LNCaP clone FGC (cell line): Measurements from ENCODE around the gene ENHO.

Experiments used
- DNase-seq: peaks from one replicate; pipeline ENCODE4 v3.0.0-alpha.2; 2011; ENCODE audit warnings: low read depth
- H3K4me3 ChIP-seq: 2 replicates; pipeline ENCODE4 v1.5.1; 2011; ENCODE audit warnings: mild to moderate bottlenecking, low read depth, low read length, control low read depth
- TF ChIP-seq, protein P1 (sequence below): IDR thresholded peaks from 2 replicates; pipeline ENCODE4 v1.5.1; 2012; ENCODE audit warnings: mild to moderate bottlenecking; ENCODE audit not compliant: control insufficient read depth, insufficient read depth; ENCODE audit errors: extremely low read depth

Gene ENHO

DNA sequence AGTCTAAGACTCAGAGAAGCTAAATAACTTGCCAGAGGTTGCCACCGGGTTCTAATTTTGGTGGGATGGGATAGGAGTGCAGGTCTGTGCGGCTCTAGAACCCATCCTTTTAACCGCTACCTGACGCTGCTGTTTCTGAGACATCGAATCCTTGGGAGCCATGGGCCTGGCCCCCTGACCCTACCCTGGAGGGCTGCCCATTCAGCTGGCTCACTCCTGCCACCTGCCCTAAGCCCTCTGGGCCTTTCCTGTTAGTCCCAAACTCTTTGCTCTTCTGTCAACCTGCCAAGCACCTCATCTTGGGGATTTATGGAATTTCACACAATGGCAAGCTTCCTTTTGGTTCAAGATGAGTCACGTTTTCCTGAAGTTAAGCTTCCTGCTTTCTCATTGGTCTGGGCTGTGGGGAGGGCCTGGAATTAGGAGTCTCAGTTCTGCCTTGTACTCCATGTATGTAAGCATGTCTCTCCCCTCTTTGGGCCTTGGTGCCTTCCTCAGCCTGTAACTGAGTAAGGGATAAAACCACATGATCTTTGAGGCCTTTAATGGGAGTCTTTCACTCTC, 26.6 kb downstream of the ENHO start:
- no peak for DNase-seq
- TF ChIP-seq, protein P1, sequence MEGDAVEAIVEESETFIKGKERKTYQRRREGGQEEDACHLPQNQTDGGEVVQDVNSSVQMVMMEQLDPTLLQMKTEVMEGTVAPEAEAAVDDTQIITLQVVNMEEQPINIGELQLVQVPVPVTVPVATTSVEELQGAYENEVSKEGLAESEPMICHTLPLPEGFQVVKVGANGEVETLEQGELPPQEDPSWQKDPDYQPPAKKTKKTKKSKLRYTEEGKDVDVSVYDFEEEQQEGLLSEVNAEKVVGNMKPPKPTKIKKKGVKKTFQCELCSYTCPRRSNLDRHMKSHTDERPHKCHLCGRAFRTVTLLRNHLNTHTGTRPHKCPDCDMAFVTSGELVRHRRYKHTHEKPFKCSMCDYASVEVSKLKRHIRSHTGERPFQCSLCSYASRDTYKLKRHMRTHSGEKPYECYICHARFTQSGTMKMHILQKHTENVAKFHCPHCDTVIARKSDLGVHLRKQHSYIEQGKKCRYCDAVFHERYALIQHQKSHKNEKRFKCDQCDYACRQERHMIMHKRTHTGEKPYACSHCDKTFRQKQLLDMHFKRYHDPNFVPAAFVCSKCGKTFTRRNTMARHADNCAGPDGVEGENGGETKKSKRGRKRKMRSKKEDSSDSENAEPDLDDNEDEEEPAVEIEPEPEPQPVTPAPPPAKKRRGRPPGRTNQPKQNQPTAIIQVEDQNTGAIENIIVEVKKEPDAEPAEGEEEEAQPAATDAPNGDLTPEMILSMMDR, result no peak
- no peak overlapping the region for H3K4me3 ChIP-seq

DNA sequence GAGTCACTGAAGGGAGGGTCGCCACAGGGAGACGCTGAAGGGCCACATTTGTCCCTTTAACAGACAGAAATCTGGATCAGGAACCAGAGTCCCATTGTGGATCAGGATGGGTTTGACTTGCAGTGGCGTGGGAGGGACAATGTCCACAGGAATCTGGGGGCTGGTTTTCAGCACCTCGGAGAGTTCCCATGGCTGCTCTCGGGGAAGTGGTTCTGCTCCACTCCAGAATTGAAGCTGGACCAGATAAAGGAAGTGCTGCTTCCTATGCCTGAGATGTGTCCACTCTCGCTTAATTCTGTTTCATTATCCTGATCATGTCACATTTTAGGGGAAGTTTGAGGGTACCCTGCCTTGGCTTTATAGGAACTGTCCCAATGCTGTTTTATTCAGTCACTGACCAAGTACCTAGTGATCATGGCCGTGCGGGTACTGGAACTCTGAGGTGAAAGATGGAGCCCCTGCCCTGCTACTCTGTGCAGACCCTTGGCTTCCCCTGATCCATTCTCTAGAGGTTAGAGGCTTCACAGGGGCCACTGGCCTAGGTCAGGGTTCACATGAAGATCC, 28.7 kb downstream of the ENHO start:
- H3K4me3 ChIP-seq, result no peak overlapping the region
- TF ChIP-seq, protein P1, result no peak
- DNase-seq, result no peak

DNA sequence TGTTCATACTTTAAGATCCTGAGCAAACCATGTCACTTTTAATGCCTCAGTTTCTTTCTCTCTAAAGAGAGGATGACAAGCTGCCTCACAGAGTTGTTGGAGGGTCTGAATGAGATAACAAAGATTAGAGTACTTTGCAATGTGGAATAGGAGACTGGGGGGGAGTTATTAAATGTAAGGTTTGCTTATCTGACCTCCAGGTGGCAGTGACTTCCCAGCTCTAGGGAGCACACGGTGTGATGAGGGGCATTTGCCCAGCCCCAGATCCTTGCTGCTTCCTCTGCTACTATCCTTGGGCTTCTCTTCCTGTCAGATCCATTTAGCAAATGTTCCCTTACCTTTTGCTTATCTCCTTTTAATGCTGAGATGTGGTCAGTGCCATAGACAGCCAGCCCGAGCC, 30.7 kb downstream of the ENHO start:
- DNase-seq, result no peak
- no peak overlapping the region for H3K4me3 ChIP-seq
- TF ChIP-seq, protein P1, result no peak

DNA sequence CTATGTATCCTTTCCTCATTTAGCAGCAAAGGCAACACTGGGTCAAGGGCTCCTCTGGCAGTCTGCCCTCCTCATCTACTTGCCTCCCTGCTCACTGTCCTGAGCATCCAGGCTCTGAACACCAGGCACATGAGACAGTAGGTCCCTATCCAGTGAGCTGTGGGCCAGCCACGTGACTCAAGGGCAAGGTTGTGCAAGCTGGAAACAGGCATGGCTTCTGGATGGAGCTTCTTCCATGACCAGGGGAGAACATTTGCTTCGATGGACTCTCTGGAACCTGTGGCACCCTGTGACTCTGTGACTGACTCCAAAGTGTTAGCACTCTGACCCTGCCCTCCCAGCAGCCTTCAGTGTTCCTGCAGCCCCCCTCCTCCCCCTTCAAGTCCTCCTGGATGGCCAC, 31.2 kb downstream of the ENHO start:
- no peak overlapping the region for H3K4me3 ChIP-seq
- TF ChIP-seq, protein P1, result no peak
- no peak for DNase-seq

DNA sequence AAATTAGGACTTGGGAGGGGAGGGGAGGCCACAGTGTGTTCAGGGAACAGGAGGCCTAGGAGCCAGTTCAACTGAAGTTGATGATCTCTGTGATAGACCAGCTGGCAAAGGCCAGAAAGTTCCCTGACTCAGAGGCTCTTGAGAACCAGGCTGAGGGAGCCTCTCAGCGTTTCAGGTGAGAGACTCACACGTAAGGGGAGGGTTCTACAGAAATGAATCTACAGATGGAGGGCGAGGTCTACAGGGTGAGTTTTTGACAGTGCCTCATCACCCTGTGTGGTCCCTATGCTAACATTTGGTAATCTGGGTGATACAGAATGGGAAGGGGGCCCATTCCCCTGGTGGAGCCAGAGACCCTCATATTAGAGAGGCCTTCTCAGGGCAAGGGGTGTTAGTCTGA, 32.0 kb downstream of the ENHO start:
- no peak for DNase-seq
- no peak overlapping the region for H3K4me3 ChIP-seq
- TF ChIP-seq, protein P1, result no peak

DNA sequence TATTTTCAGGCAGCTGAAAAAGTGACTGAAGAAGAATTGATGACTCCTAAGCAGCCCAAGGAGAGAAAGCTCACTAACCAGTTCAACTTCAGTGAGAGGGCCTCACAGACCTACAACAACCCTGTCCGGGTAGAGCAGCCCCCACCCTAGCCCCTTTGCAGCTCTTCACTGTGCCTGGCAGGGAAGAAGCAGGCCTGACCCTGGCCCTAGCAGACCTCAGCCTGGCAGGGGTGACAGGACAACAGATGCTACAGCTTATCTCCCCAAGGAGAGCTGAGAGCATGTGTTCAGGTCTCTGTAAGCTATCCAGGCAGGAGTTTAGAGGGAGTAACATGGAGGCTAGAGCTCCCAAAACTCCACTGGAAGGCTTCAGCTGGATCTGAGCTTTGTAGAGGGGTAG, 32.4 kb downstream of the ENHO start:
- TF ChIP-seq, protein P1, result no peak
- H3K4me3 ChIP-seq, result no peak overlapping the region
- no peak for DNase-seq

DNA sequence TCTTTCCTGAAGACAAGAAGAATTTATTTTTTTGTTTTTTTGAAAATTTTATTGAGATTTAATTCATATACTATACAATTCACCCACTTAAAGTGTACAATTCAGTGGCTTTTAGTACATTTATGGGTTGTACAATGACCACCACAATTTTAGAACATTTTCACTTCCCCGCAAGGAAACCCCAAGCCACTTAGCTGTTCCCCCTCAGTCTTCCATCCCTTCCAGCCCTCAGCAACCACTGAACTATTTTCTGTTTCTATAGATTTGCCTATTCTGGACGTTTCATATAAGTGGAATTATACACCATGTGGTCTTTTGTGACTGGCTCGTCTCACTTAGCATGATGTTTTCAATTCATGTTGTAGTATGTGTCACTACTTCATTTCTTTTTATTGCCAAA, 36.2 kb downstream of the ENHO start:
- TF ChIP-seq, protein P1, result no peak

More for the DNA sequence above, 36.2 kb downstream of the ENHO start:
- no peak for DNase-seq
- no peak overlapping the region for H3K4me3 ChIP-seq
